ENCODE measurements around the gene SLIT3. TPM values are rescaled to one million over a fixed set of nuclear protein-coding genes. Genes with fewer than 3 reads are reported as not detected.

Gene SLIT3
- total RNA-seq, 1 donor from 2014 or later, result 70.0 TPM

GRCh38 chr5:168786147-168786546 is 514.8 kb downstream of the SLIT3 start:
- TF ChIP-seq CTCF (IDR thresholded peaks at IDR 0.05), result no peak
- H3K9me3 ChIP-seq, result no peaks in the 10 kb centered on the region
- H3K4me3 ChIP-seq, result no peak overlapping the region
- H3K27ac ChIP-seq, result no peak overlapping the region
- ATAC-seq (no peak), DNase-seq (no peak)
- no peaks in the 10 kb centered on the region for H3K4me1 ChIP-seq
- no peaks in the 10 kb centered on the region for H3K27me3 ChIP-seq
- intact Hi-C loops (cut with DNase I), result no loop called here
- no peaks in the 10 kb centered on the region for H3K36me3 ChIP-seq

- intact Hi-C loops (cut with DNase I), result no loop called here
- no peak for TF ChIP-seq CTCF (IDR thresholded peaks at IDR 0.05)
- DNase-seq, result no peak
- no peaks in the 10 kb centered on the region for H3K4me1 ChIP-seq
- H3K27me3 ChIP-seq, result no peaks in the 10 kb centered on the region
- no peaks in the 10 kb centered on the region for H3K36me3 ChIP-seq
- no peak for ATAC-seq
- H3K4me3 ChIP-seq, result no peak overlapping the region
- H3K9me3 ChIP-seq, result no peaks in the 10 kb centered on the region
- no peak overlapping the region for H3K27ac ChIP-seq
Measured at GRCh38 chr5:168784454-168784853, 516.5 kb downstream of the SLIT3 start.

GRCh38 chr5:168781941-168782571 is 518.9 kb downstream of the SLIT3 start:
- intact Hi-C loops (cut with DNase I), result no loop called here
- H3K4me1 ChIP-seq, result no peaks in the 10 kb centered on the region

GRCh38 chr5:168780888-168781287 is 520.1 kb downstream of the SLIT3 start:
- ATAC-seq, result no peak
- TF ChIP-seq CTCF (IDR thresholded peaks at IDR 0.05), result no peak
- intact Hi-C loops (cut with DNase I), result no loop called here

More at GRCh38 chr5:168781941-168782571, 518.9 kb downstream of the SLIT3 start:
- Histone ChIP-seq H3K4me3 (no peak overlapping the region), H3K27me3 (no peaks in the 10 kb centered on the region), H3K36me3 (no peaks in the 10 kb centered on the region), H3K27ac (no peak overlapping the region), H3K9me3 (no peaks in the 10 kb centered on the region)
- DNase-seq (no peak), ATAC-seq (no peak)
- TF ChIP-seq CTCF (IDR thresholded peaks at IDR 0.05), result no peak

GRCh38 chr5:168779333-168779732 is 521.6 kb downstream of the SLIT3 start:
- Histone ChIP-seq H3K36me3 (no peaks in the 10 kb centered on the region), H3K27me3 (no peaks in the 10 kb centered on the region), H3K4me3 (no peak overlapping the region), H3K4me1 (no peaks in the 10 kb centered on the region), H3K27ac (no peak overlapping the region), H3K9me3 (no peaks in the 10 kb centered on the region)
- DNase-seq (no peak), ATAC-seq (no peak)
- no peak for TF ChIP-seq CTCF (IDR thresholded peaks at IDR 0.05)
- intact Hi-C loops (cut with DNase I), result no loop called here

More at GRCh38 chr5:168780888-168781287, 520.1 kb downstream of the SLIT3 start:
- no peak overlapping the region for H3K4me3 ChIP-seq
- no peaks in the 10 kb centered on the region for H3K27me3 ChIP-seq
- no peak overlapping the region for H3K27ac ChIP-seq
- H3K4me1 ChIP-seq, result no peaks in the 10 kb centered on the region
- DNase-seq, result no peak
- no peaks in the 10 kb centered on the region for H3K9me3 ChIP-seq
- H3K36me3 ChIP-seq, result no peaks in the 10 kb centered on the region

- Histone ChIP-seq H3K4me3 (no peak overlapping the region), H3K27me3 (no peaks in the 10 kb centered on the region), H3K36me3 (no peaks in the 10 kb centered on the region), H3K27ac (no peak overlapping the region), H3K9me3 (no peaks in the 10 kb centered on the region), H3K4me1 (no peaks in the 10 kb centered on the region)
- no peak for DNase-seq
- intact Hi-C loops (cut with DNase I), result no loop called here
- no peak for TF ChIP-seq CTCF (IDR thresholded peaks at IDR 0.05)
- ATAC-seq, result no peak
Measured at GRCh38 chr5:168778536-168778935, 522.4 kb downstream of the SLIT3 start.

All from upper lobe of right lung (tissue), 1 donor.